WTC11 (cell line): ENCODE data around the gene VAV2. TPM values are rescaled to one million over a fixed set of nuclear protein-coding genes. Genes with fewer than 3 reads are reported as not detected.
A peak's percentile ranks its signal among the peaks of the same experiment; 100 is the strongest.

Source experiments
- ATAC-seq: fragments of 200-7000 bp; cut with Tn5 transposase; 2 replicates; pipeline ENCODE4 v1.10.0; 2021; ENCODE audit warnings: mild to moderate bottlenecking, moderate library complexity
- CTCF ChIA-PET: fragments of 300-600 bp; sonication (Branson Sonifier 250); formaldehyde crosslinking; loops from one replicate; lab custom pipeline; 2021; ENCODE audit warnings: antibody characterized with exemption; lab: Charles Lee
- POLR2A ChIA-PET: fragments of 350-600 bp; sonication (Branson Sonifier 250); formaldehyde crosslinking; loops from one replicate; lab custom pipeline; 2021; ENCODE audit warnings: antibody characterized with exemption; lab: Charles Lee
- DNase-seq: peaks from one replicate; pipeline ENCODE4 v3.0.0; 2021; ENCODE audit warnings: low spot score
- H3K27ac Mint-ChIP-seq: 2 replicates; pipeline ENCODE4 v1.8.0; 2021; ENCODE audit warnings: mixed read lengths
- H3K27me3 Mint-ChIP-seq: 2 replicates; pipeline ENCODE4 v1.8.0; 2021; ENCODE audit warnings: low read depth, mild to moderate bottlenecking, moderate library complexity, mixed read lengths
- H3K36me3 Mint-ChIP-seq: 2 replicates; pipeline ENCODE4 v1.8.0; 2021; ENCODE audit warnings: mixed read lengths
- H3K4me1 Mint-ChIP-seq: 2 replicates; pipeline ENCODE4 v1.8.0; 2022; ENCODE audit warnings: mixed read lengths
- H3K4me3 Mint-ChIP-seq: 2 replicates; pipeline ENCODE4 v1.8.0; 2021; ENCODE audit warnings: mild to moderate bottlenecking, moderate library complexity, mixed read lengths
- H3K9me3 Mint-ChIP-seq: 2 replicates; pipeline ENCODE4 v1.8.0; 2021; ENCODE audit warnings: mixed read lengths
- AFF4 ChIP-seq: sonication (generic); formaldehyde crosslinking; IDR thresholded peaks from 2 replicates; pipeline ENCODE4 v1.8.1; 2023; ENCODE audit warnings: mild to moderate bottlenecking, missing genetic modification reagents, borderline replicate concordance
- ATF6 ChIP-seq: sonication (generic); formaldehyde crosslinking; IDR thresholded peaks from 2 replicates; pipeline ENCODE4 v1.8.1; 2023; ENCODE audit warnings: mild to moderate bottlenecking, missing genetic modification reagents
- CDX4 ChIP-seq: fragments of 250-450 bp; sonication (Bioruptor Pico); IDR thresholded peaks from 2 replicates; pipeline ENCODE4 v1.9.0; 2021; ENCODE audit warnings: moderate library complexity, mild to moderate bottlenecking, inconsistent platforms, borderline replicate concordance
- CREB1 ChIP-seq: sonication (generic); formaldehyde crosslinking; IDR thresholded peaks from 2 replicates; pipeline ENCODE4 v1.8.0; 2023; ENCODE audit warnings: mild to moderate bottlenecking, missing genetic modification reagents
- KAT7 ChIP-seq: sonication (generic); formaldehyde crosslinking; IDR thresholded peaks from 2 replicates; pipeline ENCODE4 v1.8.1; 2023; ENCODE audit warnings: missing genetic modification reagents, mild to moderate bottlenecking, borderline replicate concordance
- MLX ChIP-seq: sonication (generic); formaldehyde crosslinking; IDR thresholded peaks from 2 replicates; pipeline ENCODE4 v1.8.1; 2023; ENCODE audit warnings: mild to moderate bottlenecking, missing genetic modification reagents, moderate library complexity
- NFYB ChIP-seq: sonication (generic); formaldehyde crosslinking; conservative IDR thresholded peaks from 2 replicates; pipeline ENCODE4 v1.8.0; 2022; ENCODE audit warnings: low read depth, missing genetic modification reagents
- TEAD1 ChIP-seq: sonication (generic); formaldehyde crosslinking; IDR thresholded peaks from 2 replicates; pipeline ENCODE4 v1.8.0; 2022; ENCODE audit warnings: mild to moderate bottlenecking, missing genetic modification reagents
- ZNF219 ChIP-seq: sonication (generic); formaldehyde crosslinking; IDR thresholded peaks from 2 replicates; pipeline ENCODE4 v1.8.0; 2023; ENCODE audit warnings: missing genetic modification reagents, mild to moderate bottlenecking, borderline replicate concordance
- ZNF396 ChIP-seq: fragments of 250-450 bp; sonication (Bioruptor Pico); IDR thresholded peaks from 2 replicates; pipeline ENCODE4 v1.8.0; 2021; ENCODE audit warnings: mild to moderate bottlenecking, moderate library complexity, borderline replicate concordance
- ZNF532 ChIP-seq: fragments of 250-450 bp; sonication (Bioruptor Pico); IDR thresholded peaks from 2 replicates; pipeline ENCODE4 v1.9.0; 2021; ENCODE audit warnings: mild to moderate bottlenecking, borderline replicate concordance
- total RNA-seq: library from RNA; stranded (reverse); gene quantifications from 3 replicates; pipeline ENCODE4 v1.2.3, GENCODE V29; 2021
- TF ChIP-seq, protein P1 (sequence below): sonication (generic); formaldehyde crosslinking; IDR thresholded peaks from 2 replicates; pipeline ENCODE4 v1.8.1; 2023; ENCODE audit warnings: mild to moderate bottlenecking, missing genetic modification reagents
- TF ChIP-seq, protein P2 (sequence below): fragments of 250-450 bp; sonication (Bioruptor Pico); IDR thresholded peaks from 2 replicates; pipeline ENCODE4 v1.9.0; 2021; ENCODE audit warnings: mild to moderate bottlenecking

VAV2 gene
- total RNA-seq, 1 experiment from 2014 or later: 39.7 TPM

DNA sequence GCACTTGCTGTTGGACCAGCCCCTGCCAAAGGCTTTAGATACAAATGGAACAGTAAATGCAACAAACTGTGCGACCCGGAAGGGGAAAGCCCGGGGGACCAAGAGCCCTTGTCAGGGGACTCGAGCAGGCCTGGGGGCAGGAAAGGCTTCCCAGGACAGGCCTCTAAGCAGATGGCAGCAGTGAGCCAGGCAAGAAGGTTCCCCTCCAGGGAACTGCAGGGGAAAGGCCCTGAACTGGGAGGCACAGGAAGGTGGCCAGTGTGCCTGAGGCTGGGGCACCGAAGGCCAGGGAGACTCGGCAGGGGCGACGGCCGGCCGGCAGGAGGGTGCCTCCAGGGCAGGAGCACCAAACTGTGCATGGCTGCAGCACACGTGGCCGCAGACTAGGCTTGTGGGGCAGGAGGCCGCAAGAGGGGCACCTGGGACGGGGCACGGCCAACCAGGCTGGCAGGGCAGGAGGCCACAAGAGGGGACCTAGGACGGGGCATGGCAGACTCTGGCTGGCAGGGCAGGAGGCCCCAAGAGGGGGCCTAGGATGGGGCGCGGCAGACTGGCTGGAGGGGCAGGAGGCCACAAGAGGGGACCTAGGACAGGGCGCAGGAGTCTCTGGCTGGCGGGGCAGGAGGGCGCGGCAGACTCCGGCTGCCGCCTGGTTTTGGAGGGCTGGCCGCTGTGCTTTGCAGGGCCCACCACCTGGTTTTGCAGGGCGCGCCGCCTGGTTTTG is 10.0 kb downstream of the VAV2 start:
- CTCF ChIA-PET: interaction anchor here (1.9 kb wide), 1 partner anchor 239 kb away, joined by 6 read pairs; no protein-coding TSS in a partner anchor
- H3K36me3 Mint-ChIP-seq: no peaks in the 10 kb centered on the region
- ATAC-seq: no peak; the same call in 1 of the 2 replicates
- POLR2A ChIA-PET: no interaction called here
- H3K9me3 Mint-ChIP-seq: no peaks in the 10 kb centered on the region
- no peak overlapping the region for H3K4me3 Mint-ChIP-seq
- no peak overlapping the region for H3K27ac Mint-ChIP-seq
- H3K4me1 Mint-ChIP-seq: peaks cover 22% of the 10 kb centered on the region
- H3K27me3 Mint-ChIP-seq: no peaks in the 10 kb centered on the region
- DNase-seq: peak; percentile 11
- no peak for TF ChIP-seq AFF4 (CRISPR knock-in tag)
- TF ChIP-seq ZNF219 (CRISPR knock-in tag): no peak
- TF ChIP-seq, protein P1, sequence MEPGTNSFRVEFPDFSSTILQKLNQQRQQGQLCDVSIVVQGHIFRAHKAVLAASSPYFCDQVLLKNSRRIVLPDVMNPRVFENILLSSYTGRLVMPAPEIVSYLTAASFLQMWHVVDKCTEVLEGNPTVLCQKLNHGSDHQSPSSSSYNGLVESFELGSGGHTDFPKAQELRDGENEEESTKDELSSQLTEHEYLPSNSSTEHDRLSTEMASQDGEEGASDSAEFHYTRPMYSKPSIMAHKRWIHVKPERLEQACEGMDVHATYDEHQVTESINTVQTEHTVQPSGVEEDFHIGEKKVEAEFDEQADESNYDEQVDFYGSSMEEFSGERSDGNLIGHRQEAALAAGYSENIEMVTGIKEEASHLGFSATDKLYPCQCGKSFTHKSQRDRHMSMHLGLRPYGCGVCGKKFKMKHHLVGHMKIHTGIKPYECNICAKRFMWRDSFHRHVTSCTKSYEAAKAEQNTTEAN (CRISPR knock-in tag): no peak
- TF ChIP-seq, protein P2, sequence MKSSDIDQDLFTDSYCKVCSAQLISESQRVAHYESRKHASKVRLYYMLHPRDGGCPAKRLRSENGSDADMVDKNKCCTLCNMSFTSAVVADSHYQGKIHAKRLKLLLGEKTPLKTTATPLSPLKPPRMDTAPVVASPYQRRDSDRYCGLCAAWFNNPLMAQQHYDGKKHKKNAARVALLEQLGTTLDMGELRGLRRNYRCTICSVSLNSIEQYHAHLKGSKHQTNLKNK (CRISPR knock-in tag): no peak
- no peak for TF ChIP-seq MLX (CRISPR knock-in tag)
- TF ChIP-seq NFYB: no peak
- no peak for TF ChIP-seq ZNF396 (CRISPR knock-in tag)
- TF ChIP-seq ZNF532 (CRISPR knock-in tag): no peak
- TF ChIP-seq TEAD1 (CRISPR knock-in tag): no peak
- no peak for TF ChIP-seq KAT7
- no peak for TF ChIP-seq CDX4
- TF ChIP-seq ATF6 (CRISPR knock-in tag): no peak
- no peak for TF ChIP-seq CREB1
